GM11168 (cell line): ENCODE data around the gene FOSL1.

Experiments
- in situ Hi-C: fragments of 300-500 bp; cut with MboI; formaldehyde crosslinking; loops from one replicate; pipeline ENCODE4 v1.12.0; 2022; ENCODE audit warnings: low sequenced_read_pairs; ENCODE audit not compliant: unreplicated experiment

FOSL1 gene

DNA sequence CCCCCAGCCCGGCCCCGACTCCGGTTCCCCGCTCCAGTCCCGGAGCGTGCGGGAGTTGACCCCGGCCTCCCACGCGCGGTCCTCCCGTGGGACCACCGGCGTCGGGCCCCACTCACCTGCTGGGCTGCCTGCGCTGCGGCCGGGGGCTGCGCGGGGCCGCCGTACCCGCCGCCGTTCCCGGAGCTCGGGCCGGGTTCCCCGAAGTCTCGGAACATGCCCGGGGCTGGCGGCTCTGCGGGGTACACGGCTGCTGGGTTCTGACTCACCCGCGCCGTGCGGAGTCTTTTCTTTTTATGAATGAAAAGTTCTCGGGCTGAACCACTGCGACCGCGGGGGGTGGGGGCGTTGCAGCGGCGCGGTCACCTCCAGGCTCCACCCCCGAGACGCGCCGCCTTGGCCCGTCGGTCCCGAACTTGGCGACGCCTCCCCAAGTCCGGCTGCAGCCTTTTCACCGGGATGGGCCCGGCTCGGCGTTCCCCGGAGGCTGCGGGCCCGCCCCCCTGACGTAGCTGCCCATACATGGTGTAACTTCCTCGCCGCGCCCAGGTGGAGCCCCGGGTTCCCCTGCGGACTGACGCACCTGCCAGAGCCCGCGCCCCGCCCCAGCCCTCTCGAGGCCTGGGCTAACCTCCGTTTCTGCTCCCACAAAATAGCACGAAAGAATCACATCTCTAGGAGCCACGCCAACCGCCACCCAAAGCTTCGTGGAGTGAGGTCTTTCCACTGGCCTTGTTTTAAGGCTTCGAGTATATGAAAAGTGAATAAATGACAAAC, at the start of gene FOSL1:
Gene FOSL1 (minus strand): TSS at position 264 of the 774 bp plus-strand sequence. CDS start 49 bp downstream, at position 215.
- in situ Hi-C loops, result no loop called here

DNA sequence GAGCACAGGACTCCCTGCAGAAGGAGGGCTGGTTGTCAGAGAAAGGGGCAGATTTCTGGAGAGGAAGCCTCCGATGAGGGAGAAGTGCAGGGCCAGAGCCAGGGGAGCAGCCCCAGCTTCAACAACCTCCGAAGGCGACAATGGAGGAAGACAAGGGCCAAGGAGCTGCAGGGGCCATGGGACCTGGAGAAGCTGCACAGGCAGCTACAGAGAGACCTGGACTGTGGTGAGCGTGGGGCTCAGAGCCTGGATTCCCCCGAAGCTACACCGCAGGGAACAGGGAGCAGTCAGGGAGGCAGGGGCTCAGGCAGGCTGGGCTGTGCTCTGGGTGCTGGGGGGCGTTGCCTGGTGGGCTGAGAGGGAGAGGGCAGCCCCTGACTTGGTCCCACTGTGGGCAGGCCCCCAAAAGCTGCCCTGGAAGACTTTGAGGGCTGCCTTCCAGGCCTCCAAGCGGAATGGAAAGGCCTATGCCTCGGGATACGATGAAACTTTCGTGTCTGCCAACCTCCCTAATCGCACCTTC, 47.5 kb upstream of the FOSL1 start:
- in situ Hi-C loops, result no loop called here

DNA sequence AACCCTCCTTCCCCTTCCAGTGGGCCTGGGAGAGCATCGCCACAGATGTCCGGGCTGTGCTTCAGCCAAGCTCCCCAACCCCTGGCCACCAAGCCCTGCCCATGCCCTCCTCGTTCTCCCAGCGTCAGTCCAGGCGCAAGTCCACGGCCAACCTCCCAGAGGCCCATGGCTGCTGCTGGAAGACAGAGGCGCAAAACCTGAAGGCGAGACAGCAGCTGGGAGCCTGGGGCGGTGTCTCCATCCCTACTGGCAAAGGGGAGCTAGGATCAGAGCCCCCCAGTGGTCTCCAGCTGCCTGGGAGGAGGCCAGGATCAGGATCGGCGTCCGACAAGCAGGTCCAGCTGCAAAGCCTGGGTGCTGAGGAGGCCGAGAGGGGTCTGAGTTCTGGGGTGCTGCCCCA, 46.9 kb upstream of the FOSL1 start:
- in situ Hi-C loops, result no loop called here

DNA sequence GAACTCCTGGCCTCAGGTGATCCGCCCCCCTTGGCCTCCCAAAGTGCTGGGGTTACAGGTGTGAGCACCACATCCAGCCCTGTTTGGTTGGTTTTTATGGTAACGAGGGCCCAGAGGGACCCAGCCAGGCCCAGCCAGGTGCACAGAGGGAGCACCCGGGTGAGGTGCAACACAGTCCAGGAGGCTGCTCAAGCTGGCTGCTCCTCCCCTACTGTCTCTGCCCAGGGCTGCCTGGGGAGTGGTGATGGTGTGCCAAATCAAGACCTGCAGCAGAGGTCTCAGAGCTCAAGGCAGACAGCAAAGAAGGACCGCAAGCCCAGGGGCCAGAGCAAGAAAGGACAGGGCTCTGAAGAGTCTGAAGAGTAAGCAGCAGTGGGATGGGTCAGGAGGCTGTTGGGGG, 46.5 kb upstream of the FOSL1 start:
- in situ Hi-C loops, result no loop called here

DNA sequence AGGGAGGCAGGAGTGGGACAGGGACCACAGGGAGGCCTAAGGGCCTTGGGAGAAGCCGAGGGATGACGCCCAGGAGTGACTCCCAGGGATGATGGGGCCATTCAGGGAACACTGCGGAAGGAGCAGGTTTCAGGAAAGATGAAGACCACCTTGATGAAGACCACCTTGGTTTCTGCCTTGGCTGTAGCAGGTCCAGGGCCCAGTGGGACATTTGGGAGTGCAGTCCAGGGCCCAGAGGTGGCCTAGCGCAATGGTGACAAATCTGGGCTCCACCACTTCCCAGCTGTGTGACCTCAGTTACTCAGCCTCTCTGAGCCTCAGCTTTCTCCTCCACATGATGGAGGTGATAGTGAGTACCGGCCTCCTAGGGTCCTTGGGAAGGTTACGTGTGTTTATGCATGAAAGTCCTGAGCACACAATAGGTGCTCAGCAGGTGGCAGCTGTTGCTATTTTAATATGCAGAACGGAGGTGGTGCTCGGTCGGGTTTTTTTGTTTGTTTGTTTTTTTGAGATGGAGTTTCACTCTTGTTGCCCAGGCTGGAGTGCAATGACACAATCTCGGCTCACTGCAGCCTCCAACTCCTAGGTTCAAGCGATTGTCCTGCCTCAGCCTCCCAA, 45.9 kb upstream of the FOSL1 start:
- in situ Hi-C loops, result no loop called here

DNA sequence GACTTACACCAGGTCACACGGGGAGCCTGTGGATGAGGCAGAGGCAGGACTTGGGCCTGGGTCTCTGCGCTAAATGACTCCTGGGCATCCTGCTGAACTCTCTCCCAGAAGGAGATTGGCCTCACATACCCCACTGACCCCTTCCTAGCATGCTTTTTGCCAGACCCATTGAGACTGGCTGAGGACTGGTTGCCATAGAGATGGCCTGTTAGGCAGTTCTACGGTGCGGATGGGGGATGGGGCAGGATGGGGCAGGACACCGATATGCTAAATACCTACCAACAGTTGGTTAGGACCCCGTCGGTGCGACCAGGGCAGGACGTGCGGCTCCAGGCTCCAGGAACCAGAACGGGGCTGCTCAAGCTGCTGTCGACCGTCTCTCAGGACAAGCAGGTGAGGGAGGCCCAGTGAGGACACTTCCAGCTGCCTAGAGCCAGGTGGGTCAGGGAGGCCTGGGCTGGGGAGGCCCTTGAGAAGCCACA, 45.3 kb upstream of the FOSL1 start, which contains the start of gene TSGA10IP:
Gene TSGA10IP (plus strand): TSS at position 51 of the 482 bp plus-strand sequence. CDS start 196 bp downstream, at position 247.
- in situ Hi-C loops, result no loop called here

DNA sequence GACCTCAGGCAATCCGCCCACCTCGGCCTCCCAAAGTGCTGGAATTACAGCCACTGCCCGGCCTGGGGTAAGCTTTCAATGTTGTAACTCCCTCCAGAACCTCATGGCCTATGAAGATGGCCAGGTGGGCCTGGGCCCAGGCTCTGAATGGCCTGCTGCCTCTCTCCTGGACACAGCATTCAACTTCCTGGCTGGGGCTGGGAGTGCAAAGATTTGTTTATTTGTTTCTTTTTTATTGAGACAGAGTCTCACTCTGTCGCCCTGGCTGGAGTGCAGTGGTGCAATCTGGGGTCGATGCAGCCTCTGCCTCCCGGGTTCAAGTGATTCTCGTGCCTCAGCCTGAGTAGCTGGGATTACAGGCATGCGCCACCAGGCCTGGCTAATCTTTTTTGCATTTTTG, 44.6 kb upstream of the FOSL1 start:
- in situ Hi-C loops, result no loop called here

DNA sequence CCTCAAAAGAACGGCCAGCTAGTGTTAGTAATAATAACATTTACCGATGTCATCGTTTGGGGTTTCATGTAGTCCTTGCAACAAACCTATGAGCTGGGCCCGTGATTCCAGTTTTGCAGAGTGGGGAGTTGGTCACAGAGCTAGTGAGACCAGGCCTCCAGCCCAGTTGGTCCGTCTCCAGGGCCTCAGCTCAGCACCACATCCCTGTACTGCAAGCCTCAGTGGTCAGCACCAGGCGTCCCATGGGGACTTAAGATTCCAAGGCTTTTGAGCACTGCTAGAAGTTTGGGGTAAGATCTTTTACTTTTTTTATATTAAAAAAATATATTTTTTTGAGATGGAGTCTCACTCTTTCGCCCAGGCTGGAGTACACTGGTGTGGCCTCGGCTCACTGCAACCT, 44.0 kb upstream of the FOSL1 start:
- in situ Hi-C loops, result no loop called here

DNA sequence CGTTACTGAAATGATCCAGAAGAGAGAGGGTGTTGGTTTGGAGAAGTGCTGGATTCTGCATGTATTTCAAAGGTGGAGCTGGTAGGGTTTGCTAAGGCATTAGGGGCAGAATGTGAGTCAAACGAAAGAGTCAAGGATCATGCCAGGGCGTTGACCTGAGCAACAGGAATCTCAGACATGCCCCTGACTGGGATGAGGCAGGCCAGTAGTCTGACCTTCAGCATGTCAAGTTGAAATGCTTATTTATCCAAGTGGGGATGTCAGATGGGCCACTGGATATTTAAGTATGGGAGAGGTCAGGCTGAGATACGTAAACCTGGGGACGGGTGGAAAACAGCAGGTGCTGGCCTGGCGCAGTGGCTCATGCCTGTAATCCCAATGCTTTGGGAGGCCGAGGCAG, 42.3 kb upstream of the FOSL1 start:
- in situ Hi-C loops, result no loop called here

DNA sequence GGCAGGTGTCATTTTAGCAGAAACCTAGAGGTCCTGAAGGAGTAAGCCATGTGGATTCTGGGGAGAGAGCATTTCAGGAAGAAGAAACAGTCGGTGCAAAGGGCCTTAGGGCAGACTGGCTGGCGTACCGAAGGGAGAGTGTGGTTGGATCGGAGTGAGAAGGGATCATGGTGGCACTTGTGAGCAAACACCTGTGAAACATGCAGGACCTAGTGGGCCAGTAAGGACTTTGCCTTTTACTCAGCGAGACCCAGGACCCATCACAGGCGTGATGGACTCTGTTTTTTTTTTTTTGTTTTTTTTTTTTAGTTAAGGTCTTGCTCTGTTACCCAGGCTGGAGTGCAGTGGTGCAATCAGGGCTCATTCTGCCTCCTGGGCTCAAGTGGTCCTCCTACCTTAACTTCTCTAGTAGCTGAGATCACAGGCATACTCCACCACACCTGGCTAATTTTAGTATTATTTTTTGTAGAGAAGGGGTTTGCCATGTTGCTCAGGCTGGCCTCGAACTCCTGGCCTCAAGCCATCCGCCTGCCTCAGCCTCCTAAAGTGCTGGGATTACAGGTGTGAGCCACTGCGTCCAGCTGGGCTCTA, 41.6 kb upstream of the FOSL1 start:
- in situ Hi-C loops, result no loop called here

DNA sequence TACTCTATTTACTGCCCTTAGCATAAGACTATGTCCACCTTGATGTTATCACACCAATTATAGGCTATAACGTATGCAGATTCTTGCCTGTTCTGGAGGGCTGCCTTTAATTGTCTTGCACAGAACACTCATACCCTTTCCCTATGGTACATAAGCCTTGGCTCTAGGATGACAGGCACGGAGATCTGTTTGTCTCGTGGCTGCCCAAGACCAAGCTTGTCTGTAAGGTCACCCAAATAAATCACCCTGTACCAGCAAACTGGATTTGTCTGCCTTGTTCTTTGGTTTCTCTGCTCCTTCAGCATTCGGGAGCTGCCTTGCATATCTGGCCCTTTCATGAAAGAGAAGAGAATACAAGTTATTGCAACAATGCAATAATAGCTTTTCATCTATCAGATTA, 37.6 kb upstream of the FOSL1 start:
- in situ Hi-C loops, result no loop called here

DNA sequence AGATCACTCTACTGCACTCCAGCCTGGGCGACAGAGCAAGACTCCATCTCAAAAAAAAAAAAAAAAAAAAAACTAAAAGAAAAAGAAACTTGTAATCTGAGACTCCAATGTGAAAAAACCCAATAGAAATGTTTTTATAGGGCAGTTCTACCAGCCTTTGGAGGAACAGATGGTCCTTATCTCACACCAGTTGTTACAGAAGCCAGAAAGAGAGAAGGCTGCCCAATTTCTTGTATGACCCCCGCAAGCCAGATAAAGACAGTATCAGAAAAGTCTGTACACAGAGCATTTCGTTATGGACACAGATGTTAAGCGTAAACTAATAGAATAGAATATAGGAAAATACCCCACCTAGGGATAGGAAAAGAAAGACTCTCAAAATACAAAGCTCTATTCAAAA, 33.8 kb upstream of the FOSL1 start:
- in situ Hi-C loops, result no loop called here

DNA sequence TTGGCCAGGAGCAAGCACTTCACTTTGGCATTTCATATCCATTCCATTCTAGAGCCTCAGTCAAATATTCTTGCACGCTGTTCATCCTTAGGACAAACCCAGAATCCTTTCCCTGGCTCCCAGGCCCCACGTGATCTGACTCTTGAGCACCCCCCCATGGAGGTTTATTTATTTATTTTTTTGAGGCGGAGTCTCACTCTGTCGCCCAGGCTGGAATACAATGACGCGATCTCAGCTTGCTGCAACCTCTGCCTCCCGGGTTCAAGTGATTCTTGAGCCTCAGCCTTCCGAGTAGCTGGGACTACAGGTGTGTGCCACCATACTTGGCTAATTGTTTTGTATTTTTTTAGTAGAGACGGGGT, 32.4 kb upstream of the FOSL1 start:
- in situ Hi-C loops, result no loop called here

DNA sequence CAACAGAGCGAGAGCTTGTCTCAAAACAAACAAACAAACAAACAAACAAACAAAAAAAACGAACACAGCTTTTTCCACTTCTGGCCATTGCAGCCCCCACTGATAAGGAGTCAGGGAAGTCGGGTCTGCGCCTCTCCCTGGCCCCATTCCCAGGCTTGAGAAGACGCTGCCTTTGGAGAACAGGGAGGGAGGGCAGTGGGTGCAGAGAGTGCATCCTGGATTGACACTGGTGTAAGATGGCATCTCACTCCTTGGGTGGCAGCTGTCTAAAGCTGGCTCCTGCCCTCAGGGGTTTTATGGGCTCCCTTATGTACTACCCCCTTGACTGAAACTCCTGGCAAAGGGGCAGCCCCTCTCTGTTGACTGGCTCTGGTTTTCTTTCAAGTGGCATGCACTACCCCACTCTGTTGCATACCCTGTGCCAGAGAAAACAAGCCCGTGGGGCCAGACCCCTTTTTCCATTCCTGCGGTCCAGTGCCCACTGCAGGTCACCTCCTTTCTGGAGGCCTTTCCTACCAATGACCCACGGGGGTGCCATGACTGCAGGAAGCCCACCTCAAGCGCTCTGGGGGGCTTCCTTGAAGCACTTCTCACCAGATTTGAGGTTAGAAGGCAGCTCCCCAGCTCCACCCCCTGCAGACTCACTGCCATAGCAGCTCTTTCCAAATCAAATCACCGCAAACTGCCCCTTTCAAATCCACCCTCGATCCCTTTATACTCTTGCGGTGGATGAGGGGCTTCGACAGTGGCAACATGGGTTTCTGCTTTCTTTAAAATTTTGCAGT, 31.8 kb upstream of the FOSL1 start:
- in situ Hi-C loops, result no loop called here

DNA sequence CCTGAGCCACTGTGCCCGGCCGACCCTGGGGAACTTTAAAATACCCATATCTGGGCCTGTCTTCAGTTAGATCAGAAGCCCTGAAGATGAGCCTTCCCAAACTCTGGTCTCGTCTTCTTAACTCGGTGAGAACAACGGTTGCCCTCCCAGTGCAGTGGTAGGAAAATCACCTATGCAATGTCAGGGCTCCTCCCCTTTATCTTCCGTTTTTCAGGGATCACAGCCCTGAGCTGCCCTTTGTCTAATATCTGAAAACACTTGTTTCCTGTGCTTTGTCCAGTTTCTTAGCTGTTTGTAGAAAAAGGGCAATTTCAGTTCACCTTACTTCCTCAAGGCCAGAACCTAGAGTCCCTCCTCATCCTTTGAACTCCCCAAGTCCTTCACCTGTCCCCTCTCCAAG, 28.5 kb upstream of the FOSL1 start:
- in situ Hi-C loops, result no loop called here

DNA sequence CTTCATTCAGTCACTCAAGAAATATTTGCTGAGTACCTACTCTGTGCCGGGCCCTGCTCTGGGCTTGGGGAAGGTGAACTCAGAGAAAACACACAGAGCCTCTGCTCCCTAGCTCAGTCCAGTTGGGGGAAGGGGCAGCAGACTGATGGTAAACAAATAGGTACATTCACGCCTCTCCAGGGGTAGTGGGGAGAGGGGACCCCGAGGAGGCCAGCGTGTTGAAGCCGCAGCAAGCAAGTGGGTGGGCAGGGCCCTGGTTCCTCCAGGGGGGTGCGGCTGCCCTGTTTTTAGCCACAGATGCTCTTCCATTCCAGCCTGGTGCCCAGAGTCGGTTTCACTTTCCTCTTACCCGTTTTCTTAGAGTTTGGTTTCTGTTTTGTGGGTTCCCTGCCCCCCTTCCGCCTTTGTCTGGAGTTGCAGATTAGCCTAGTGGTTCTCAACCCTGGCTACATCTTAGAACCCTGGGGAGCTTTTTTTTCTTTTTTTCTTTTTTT, 27.8 kb upstream of the FOSL1 start:
- in situ Hi-C loops, result no loop called here

DNA sequence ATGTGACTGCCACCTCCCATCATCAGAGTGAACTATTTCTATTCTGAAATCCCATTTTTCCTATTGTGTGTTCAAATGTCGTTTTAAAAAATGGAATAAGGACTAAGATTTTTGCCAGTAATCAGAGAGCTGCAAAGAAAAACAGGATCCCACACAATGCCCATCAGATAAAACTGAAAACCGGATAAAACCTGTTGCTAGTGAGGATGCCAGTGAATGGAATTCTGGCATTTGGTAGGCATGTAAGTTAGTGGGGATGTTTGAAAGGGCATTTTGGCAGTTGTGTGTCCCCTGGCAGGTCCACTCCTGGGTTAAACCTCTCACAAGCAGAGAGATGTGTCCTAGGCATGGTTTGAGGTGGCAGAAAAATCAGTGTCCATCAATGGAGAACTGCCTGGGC, 25.2 kb upstream of the FOSL1 start:
- in situ Hi-C loops, result no loop called here

DNA sequence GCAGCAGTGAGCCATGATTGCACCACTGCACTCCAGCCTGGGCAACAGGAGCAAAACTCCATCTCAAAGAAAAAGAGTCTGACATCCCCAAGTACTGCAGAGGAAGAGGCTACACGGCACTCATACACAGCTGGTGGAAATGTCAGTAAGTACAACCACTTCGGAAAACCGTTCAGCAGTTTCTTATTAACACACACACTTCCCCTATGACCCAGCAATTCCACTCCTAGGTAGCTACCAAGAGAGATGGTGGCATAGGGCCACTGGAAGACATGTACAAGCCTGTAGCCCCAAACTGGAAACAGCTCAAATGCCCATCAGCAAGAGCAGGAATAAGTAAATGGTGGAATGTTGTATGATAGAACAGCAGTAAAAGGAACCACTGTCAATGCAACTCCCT, 22.4 kb upstream of the FOSL1 start:
- in situ Hi-C loops, result no loop called here

DNA sequence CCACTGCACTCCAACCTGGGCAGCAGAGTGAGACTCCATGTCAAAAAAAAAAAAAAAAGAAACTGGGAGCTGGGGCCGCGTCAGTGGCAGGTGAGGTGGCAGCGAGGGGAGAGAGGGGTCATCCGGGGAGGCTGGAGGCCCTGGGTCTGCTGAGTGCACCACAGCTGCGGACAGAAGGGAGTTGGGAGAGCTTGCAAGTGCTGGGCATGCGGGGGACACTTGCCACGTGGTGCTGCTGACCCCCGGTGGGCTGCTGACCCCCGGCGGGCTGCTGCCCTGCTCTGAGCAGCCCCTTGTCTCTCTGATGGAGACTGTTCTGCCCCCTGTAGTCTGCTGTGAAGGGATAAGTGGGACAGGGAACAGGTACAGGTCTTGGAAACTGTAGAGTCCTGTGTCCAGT, 21.7 kb upstream of the FOSL1 start:
- in situ Hi-C loops, result no loop called here

DNA sequence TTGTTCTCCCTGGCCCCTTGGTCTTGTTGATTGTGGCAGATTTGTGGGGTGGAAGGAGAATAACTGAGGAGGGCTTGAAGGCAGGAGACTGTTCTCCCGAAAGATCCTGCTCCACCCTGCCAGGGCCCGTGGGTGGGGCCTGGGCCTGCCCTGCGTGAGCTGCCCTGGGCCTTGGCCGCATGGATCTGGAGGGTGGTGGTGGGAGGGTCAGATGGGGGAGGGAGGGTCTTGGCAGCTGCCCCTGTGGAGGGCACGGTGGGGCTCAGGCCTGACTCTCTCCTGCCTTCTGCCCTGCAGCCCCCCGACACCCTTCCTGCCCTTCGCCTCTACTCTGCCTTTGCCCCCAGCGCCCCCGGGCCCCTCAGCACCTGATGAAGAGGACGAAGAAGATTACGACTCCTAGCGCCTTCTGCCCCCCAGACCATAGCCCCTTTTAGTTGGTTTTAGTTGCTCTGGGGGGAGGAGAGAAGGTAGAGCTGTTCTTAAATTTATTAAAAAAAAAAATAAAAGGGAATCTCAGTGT, 20.9 kb upstream of the FOSL1 start:
- in situ Hi-C loops, result no loop called here
